H1 (cell line): ENCODE results near the gene BRD3OS. TPM values are rescaled to one million over a fixed set of nuclear protein-coding genes. Genes with fewer than 3 reads are reported as not detected.

Experiments used
- CTCF ChIA-PET: fragments of 300-600 bp; sonication (Branson Sonifier 250); formaldehyde crosslinking; loops from one replicate; lab custom pipeline; 2021; ENCODE audit not compliant: partially characterized antibody; lab: Charles Lee
- POLR2A ChIA-PET: fragments of 300-600 bp; sonication (Branson Sonifier 250); formaldehyde crosslinking; loops from one replicate; lab custom pipeline; 2021; ENCODE audit warnings: inconsistent platforms; ENCODE audit not compliant: partially characterized antibody; lab: Charles Lee
- DNase-seq, 2 experiments: peaks; one replicate each; pipeline versions ENCODE4 v3.0.0 to v3.0.0-alpha.2; 2010 to 2022; ENCODE audit warnings: low spot score in 2 of 2, low read depth in 1 of 2, mixed read lengths in 1 of 2
- FAIRE-seq: peaks from 2 replicates; lab custom pipeline; 2011; peaks lifted over from hg19 to GRCh38; lab: Jason Lieb, UNC
- H2AFZ ChIP-seq: 2 replicates; pipeline ENCODE4 v1.8.1; 2012; ENCODE audit warnings: low read length, inconsistent platforms
- H2AK5ac ChIP-seq: 2 replicates; pipeline ENCODE4 v1.6.1; 2013; ENCODE audit warnings: low read depth, low read length
- H2BK120ac ChIP-seq: replicated peaks from 2 replicates; pipeline ENCODE3; 2013; ENCODE audit warnings: low read depth, low read length, inconsistent platforms
- H2BK12ac ChIP-seq: 2 replicates; pipeline ENCODE4 v1.6.1; 2013; ENCODE audit warnings: low read depth, low read length
- H2BK15ac ChIP-seq: 2 replicates; pipeline ENCODE4 v1.6.1; 2013; ENCODE audit warnings: low read length
- H2BK20ac ChIP-seq: 2 replicates; pipeline ENCODE4 v1.6.1; 2013; ENCODE audit warnings: low read length
- H2BK5ac ChIP-seq: 2 replicates; pipeline ENCODE4 v1.6.1; 2013; ENCODE audit warnings: low read depth, low read length
- H3K14ac ChIP-seq: 2 replicates; pipeline ENCODE4 v1.6.1; 2013; ENCODE audit warnings: inconsistent platforms; ENCODE audit not compliant: insufficient read length
- H3K18ac ChIP-seq: 2 replicates; pipeline ENCODE4 v1.6.1; 2013; ENCODE audit warnings: low read length; ENCODE audit errors: extremely low read depth
- H3K23ac ChIP-seq: 2 replicates; pipeline ENCODE4 v1.6.1; 2013; ENCODE audit warnings: inconsistent platforms; ENCODE audit not compliant: insufficient read length
- H3K23me2 ChIP-seq: 2 replicates; pipeline ENCODE4 v1.6.1; 2013; ENCODE audit warnings: low read depth, low read length
- H3K27ac ChIP-seq: 2 replicates; pipeline ENCODE4 v1.6.1; 2011; ENCODE audit warnings: low read depth, low read length, inconsistent platforms
- H3K27me3 ChIP-seq, 4 experiments: replicated peaks in 1 of 4; 1 replicate in 1 of 4; 2 replicates in 3 of 4; pipeline versions ENCODE4 v1.6.1 to v1.8.1; 2011 to 2013; ENCODE audit warnings: low read length in 3 of 4, mild to moderate bottlenecking in 3 of 4, inconsistent platforms in 2 of 4, mixed read lengths in 2 of 4, moderate library complexity in 1 of 4; ENCODE audit not compliant: control insufficient read depth in 3 of 4, insufficient read depth in 3 of 4; ENCODE audit errors: extremely low read depth in 1 of 4
- H3K36me3 ChIP-seq, 4 experiments: 2 replicates each; pipeline versions ENCODE4 v1.6.1 to v1.8.1; 2011 to 2013; ENCODE audit warnings: mild to moderate bottlenecking in 4 of 4, low read length in 3 of 4, moderate library complexity in 2 of 4, control low read depth in 1 of 4, inconsistent platforms in 1 of 4; ENCODE audit not compliant: insufficient read depth in 4 of 4, control insufficient read depth in 2 of 4
- H3K4ac ChIP-seq: replicated peaks from 2 replicates; pipeline ENCODE3; 2013; ENCODE audit warnings: low read length, low read depth, mixed read lengths, inconsistent platforms; ENCODE audit not compliant: insufficient read length
- H3K4me1 ChIP-seq, 4 experiments: replicated peaks in 1 of 4; 1 replicate in 1 of 4; 2 replicates in 3 of 4; pipeline versions ENCODE4 v1.6.1 to v1.8.1; 2011 to 2013; ENCODE audit warnings: low read length in 3 of 4, inconsistent platforms in 2 of 4, mixed read lengths in 1 of 4; ENCODE audit not compliant: insufficient read depth in 4 of 4, control insufficient read depth in 3 of 4
- H3K4me2 ChIP-seq, 2 experiments: 2 replicates each; pipeline versions ENCODE4 v1.6.1 to v1.8.1; 2011 to 2013; ENCODE audit warnings: low read depth in 2 of 2, low read length in 2 of 2, control low read depth in 1 of 2, inconsistent platforms in 1 of 2, mild to moderate bottlenecking in 1 of 2; ENCODE audit not compliant: insufficient read depth in 1 of 2
- H3K4me3 ChIP-seq, 4 experiments: fragments of 200-600, 300-600 bp in 1 of 4; sonication (generic), shearing (Covaris generic), sonication (Bioruptor Twin) in 1 of 4; 2 replicates each; pipeline versions ENCODE4 v1.5.1 to v1.8.1; 2011 to 2016; ENCODE audit warnings: low read length in 4 of 4, low read depth in 3 of 4, control low read depth in 2 of 4, inconsistent platforms in 2 of 4, mild to moderate bottlenecking in 2 of 4, mixed read lengths in 1 of 4, moderate library complexity in 1 of 4; ENCODE audit not compliant: insufficient read depth in 2 of 4; ENCODE audit errors: extremely low read depth in 1 of 4
- H3K56ac ChIP-seq: replicated peaks from 2 replicates; pipeline ENCODE3; 2013; ENCODE audit warnings: low read depth, mild to moderate bottlenecking, mixed read lengths, low read length, inconsistent platforms; ENCODE audit not compliant: insufficient read length
- H3K79me1 ChIP-seq: 2 replicates; pipeline ENCODE4 v1.6.1; 2013; ENCODE audit warnings: low read depth, low read length, control low read depth
- H3K79me2 ChIP-seq, 2 experiments: 2 replicates each; pipeline versions ENCODE4 v1.6.1 to v1.8.1; 2012 to 2013; ENCODE audit warnings: low read length in 2 of 2, mild to moderate bottlenecking in 2 of 2, inconsistent platforms in 1 of 2; ENCODE audit not compliant: insufficient read depth in 2 of 2, control insufficient read depth in 1 of 2
- H3K9ac ChIP-seq, 4 experiments: replicated peaks in 1 of 4; 1 replicate in 1 of 4; 2 replicates in 3 of 4; pipeline versions ENCODE4 v1.6.1 to v1.8.1; 2011 to 2013; ENCODE audit warnings: low read depth in 3 of 4, low read length in 3 of 4, control low read depth in 2 of 4, mild to moderate bottlenecking in 2 of 4, moderate library complexity in 2 of 4, inconsistent platforms in 1 of 4; ENCODE audit errors: extremely low read depth in 1 of 4
- H3K9me3 ChIP-seq, 2 experiments: 2 replicates each; pipeline versions ENCODE4 v1.6.1 to v1.8.1; 2012 to 2013; ENCODE audit warnings: mild to moderate bottlenecking in 2 of 2, moderate library complexity in 2 of 2, control low read depth in 1 of 2, inconsistent platforms in 1 of 2, low read depth in 1 of 2, low read length in 1 of 2, mixed read lengths in 1 of 2; ENCODE audit not compliant: insufficient read depth in 2 of 2
- H4K20me1 ChIP-seq, 2 experiments: replicated peaks in 1 of 2; 2 replicates each; pipeline versions ENCODE3 to v1.8.1; 2011 to 2013; ENCODE audit warnings: inconsistent platforms in 2 of 2, low read length in 2 of 2, mild to moderate bottlenecking in 1 of 2; ENCODE audit not compliant: insufficient read depth in 2 of 2, control insufficient read depth in 1 of 2
- H4K5ac ChIP-seq: 2 replicates; pipeline ENCODE4 v1.6.1; 2013; ENCODE audit warnings: low read length, low read depth, mixed read lengths, inconsistent platforms; ENCODE audit not compliant: insufficient read length
- H4K8ac ChIP-seq: 2 replicates; pipeline ENCODE4 v1.8.0; 2013; ENCODE audit warnings: mild to moderate bottlenecking, moderate library complexity, low read length, inconsistent platforms; ENCODE audit not compliant: insufficient read depth; ENCODE audit errors: extremely low read depth
- H4K91ac ChIP-seq: replicated peaks from 2 replicates; pipeline ENCODE3; 2013; ENCODE audit warnings: low read length, mixed read lengths, inconsistent platforms; ENCODE audit not compliant: insufficient read length
- ASH2L ChIP-seq: fragments of 200-600, 300-600 bp; sonication (generic); IDR thresholded peaks from one replicate; pipeline ENCODE4 v1.7.1; 2017; ENCODE audit warnings: low read length
- CBX5 ChIP-seq: fragments of 300-800, 300-1000 bp; sonication (generic); IDR thresholded peaks from 2 replicates; pipeline ENCODE4 v1.7.1; 2016; ENCODE audit warnings: antibody characterized with exemption, low read length, low read depth
- CTBP2 ChIP-seq: IDR thresholded peaks from 2 replicates; pipeline ENCODE4 v1.7.0; 2011; ENCODE audit warnings: borderline replicate concordance, mild to moderate bottlenecking, moderate library complexity, mixed read lengths, low read length; ENCODE audit not compliant: insufficient read depth, insufficient read length
- EZH2 ChIP-seq: fragments of 200-600 bp; sonication (generic); IDR thresholded peaks from 2 replicates; pipeline ENCODE4 v1.7.1; 2012; ENCODE audit warnings: low read depth, mild to moderate bottlenecking, moderate library complexity, low read length, inconsistent platforms; ENCODE audit not compliant: severe bottlenecking
- KDM1A ChIP-seq: fragments of 200-600, 300-600 bp; sonication (generic); IDR thresholded peaks from 2 replicates; pipeline ENCODE4 v1.7.1; 2016; ENCODE audit warnings: mild to moderate bottlenecking, low read length, borderline replicate concordance
- POU5F1 ChIP-seq: IDR thresholded peaks from 2 replicates; pipeline ENCODE4 v1.6.1; 2011; ENCODE audit warnings: low read depth, mild to moderate bottlenecking, low read length, moderate library complexity
- RFX5 ChIP-seq: IDR thresholded peaks from 2 replicates; pipeline ENCODE4 v1.6.1; 2011; ENCODE audit warnings: low read depth, low read length, improper control_type of control experiment, borderline replicate concordance
- RNF2 ChIP-seq: fragments of 200-900, 300-1000 bp; sonication (generic); IDR thresholded peaks from 2 replicates; pipeline ENCODE4 v1.7.1; 2016; ENCODE audit warnings: borderline replicate concordance, low read depth, mild to moderate bottlenecking, antibody characterized with exemption, low read length; ENCODE audit not compliant: poor library complexity, severe bottlenecking; ENCODE audit errors: missing control alignments
- SIN3A ChIP-seq, 2 experiments: IDR thresholded peaks in 1 of 2; conservative IDR thresholded peaks in 1 of 2; 2 replicates each; pipeline ENCODE4 v1.6.1; 2011 to 2012; ENCODE audit warnings: low read length in 2 of 2, improper control_type of control experiment in 1 of 2, low read depth in 1 of 2, mild to moderate bottlenecking in 1 of 2
- SP1 ChIP-seq: IDR thresholded peaks from 2 replicates; pipeline ENCODE4 v1.6.1; 2011; ENCODE audit warnings: low read depth, low read length
- TCF12 ChIP-seq: IDR thresholded peaks from 2 replicates; pipeline ENCODE4 v1.6.1; 2011; ENCODE audit warnings: low read depth, mild to moderate bottlenecking, low read length
- USF2 ChIP-seq: IDR thresholded peaks from 2 replicates; pipeline ENCODE4 v1.6.1; 2011; ENCODE audit warnings: low read length, improper control_type of control experiment
- WGBS, 2 experiments: shearing (Covaris generic) in 1 of 2; methylation state at CpG; one replicate each; pipeline versions ENCODE4 v1.1.6 to v1.1.7; 2013 to 2015; ENCODE audit warnings: low lambda C conversion rate in 2 of 2, mixed read lengths in 2 of 2, inconsistent platforms in 1 of 2, low coverage in 1 of 2, missing lambda C conversion rate in 1 of 2; ENCODE audit not compliant: insufficient replicate concordance in 2 of 2, insufficient coverage in 1 of 2, insufficient read length in 1 of 2; ENCODE audit errors: extremely low coverage in 1 of 2, missing lambda C conversion rate in 1 of 2; 5-methylcytosine and 5-hydroxymethylcytosine counted together
- polyA plus RNA-seq, 7 experiments: library from polyadenylated mRNA; depleted of rRNA in 3 of 7; stranded (reverse) in 5 of 7; unstranded in 2 of 7; fragments of >200 nt in 5 of 7; fragments of 200-250 nt in 2 of 7; gene quantifications; 1 replicate in 5 of 7; 2 replicates in 1 of 7; 4 replicates in 1 of 7; pipeline versions ENCODE4 v1.2.1 to v1.2.3, GENCODE V29; 2011 to 2013; ENCODE audit warnings: missing spikeins in 2 of 7, mixed read lengths in 2 of 7
- total RNA-seq: library from RNA; stranded (reverse); fragmentation: NEBNext Ultra II Directional; extraction: Animal tissue kit (Norgen Biotek cat#: 25700); gene quantifications from 2 replicates; pipeline ENCODE4 v1.2.1, GENCODE V29; 2021

The BRD3OS gene
- total and polyA plus RNA-seq, 2 of the 8 experiments (the other 6 are each of a cell fraction or from before 2014, with no cell fraction given), result 12.7 to 20.2 TPM

GRCh38 chr9:134052491-134052890 is 27.2 kb downstream of the BRD3OS start:
- no peak overlapping the region for H2BK20ac ChIP-seq
- TF ChIP-seq ASH2L, result no peak
- no peak for TF ChIP-seq USF2
- no peak for TF ChIP-seq CBX5
- TF ChIP-seq RFX5, result no peak
- no peak for TF ChIP-seq POU5F1
- TF ChIP-seq SIN3A (conservative IDR thresholded peaks at IDR 0.05 in 1 of 2, IDR thresholded peaks at IDR 0.05 in 1 of 2; ENCODE audit: low read depth in 1 of 2, low read length in 2 of 2), result no peak
- TF ChIP-seq TCF12, result no peak
- no peak for TF ChIP-seq EZH2
- no peak for TF ChIP-seq RNF2
- TF ChIP-seq SP1, result no peak
- TF ChIP-seq KDM1A, result no peak
- no peak for TF ChIP-seq CTBP2

More at GRCh38 chr9:134052491-134052890, 27.2 kb downstream of the BRD3OS start:
- Histone ChIP-seq H3K4me2 (no peak overlapping the region), H3K23me2 (no peaks in the 10 kb centered on the region), H3K36me3 (peaks cover 12 to 48% (median 44%) of the 10 kb centered on the region in 4 experiments), H3K27me3 (no peaks in the 10 kb centered on the region), H3K4ac (no peak overlapping the region), H2BK15ac (no peak overlapping the region), H3K4me3 (no peak overlapping the region), H3K14ac (no peak overlapping the region), H4K5ac (no peak overlapping the region), H3K18ac (no peak overlapping the region), H3K9ac (no peak overlapping the region), H3K79me1 (peaks cover 17% of the 10 kb centered on the region), H3K4me1 (peaks cover 0 to 6% (median 2%) of the 10 kb centered on the region in 4 experiments; a peak in 4 of 7 replicates), H3K56ac (no peak overlapping the region), H2AFZ (no peak overlapping the region), H4K8ac (no peak overlapping the region), H2BK120ac (no peak overlapping the region), H2BK12ac (no peak overlapping the region), H2BK5ac (no peak overlapping the region), H2AK5ac (no peak overlapping the region), H4K91ac (no peak overlapping the region), H3K23ac (no peak overlapping the region), H3K9me3 (no peaks in the 10 kb centered on the region), H4K20me1 (peaks cover 32 to 40% of the 10 kb centered on the region in 2 experiments), H3K27ac (no peak overlapping the region), H3K79me2 (peaks cover 5 to 44% of the 10 kb centered on the region in 2 experiments; a peak in 3 of 4 replicates)
- FAIRE-seq (no peak), DNase-seq (no peak)
- 88% methylated on average over 3 of the region's 3 CpGs; no CpG with 5 or more reads in 1 of the 2 experiments for WGBS, 2 experiments
- ChIA-PET CTCF (interaction anchor here (0.8 to 2.3 kb wide), 3 partner anchors 9 to 18 kb away, joined by 3 to 7 read pairs (median 3); no protein-coding TSS in a partner anchor), POLR2A (interaction anchor here (1.3 to 3.9 kb wide), 2 partner anchors 13 to 23 kb away, joined by 3 to 19 read pairs; no protein-coding TSS in a partner anchor)
